ENCODE results near the gene URB2.
"Not testable (repeated sequence)": the region's sequence is repeated elsewhere in the genome, so short reads cannot be mapped to it uniquely, and the experiment has no call there.

The URB2 gene

DNA sequence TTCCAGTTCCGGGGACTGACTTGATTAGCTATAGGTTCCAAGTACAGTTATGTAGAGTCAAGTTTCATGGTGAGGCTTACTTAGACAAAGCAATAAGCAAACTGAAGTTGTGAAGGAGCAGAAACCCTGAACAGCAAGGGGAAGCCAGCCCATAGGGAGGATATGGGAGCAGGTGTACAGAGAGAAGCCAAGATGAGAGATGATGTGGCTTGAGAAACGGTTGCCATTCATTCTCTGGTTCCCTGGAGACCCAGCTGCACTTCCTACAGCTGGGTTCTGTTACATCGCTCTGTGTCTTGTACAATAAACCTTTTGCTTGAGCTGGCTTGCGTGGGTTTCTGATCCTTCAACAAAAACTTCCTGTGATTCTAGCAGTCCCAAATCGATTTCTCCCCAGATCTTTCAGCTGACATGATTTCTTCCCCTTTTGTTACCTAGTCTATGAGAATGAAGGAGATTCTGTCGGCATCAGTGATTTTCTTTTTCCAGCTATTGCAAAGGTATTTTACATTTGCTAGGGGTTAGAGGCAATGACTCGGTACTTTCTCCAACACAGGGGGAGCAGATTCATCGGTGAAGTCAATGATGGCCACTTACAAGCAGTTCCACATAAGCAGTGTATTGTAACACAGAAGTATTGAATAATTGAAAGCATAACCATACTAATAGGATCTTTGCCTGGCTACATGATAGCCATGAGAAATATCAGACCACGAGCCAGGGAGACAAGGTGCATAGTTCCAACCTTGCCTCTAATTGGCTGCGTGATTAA lies 67.3 kb downstream of the URB2 start:
- no peak for DNase-seq (ENCODE audit: low spot score)

DNA sequence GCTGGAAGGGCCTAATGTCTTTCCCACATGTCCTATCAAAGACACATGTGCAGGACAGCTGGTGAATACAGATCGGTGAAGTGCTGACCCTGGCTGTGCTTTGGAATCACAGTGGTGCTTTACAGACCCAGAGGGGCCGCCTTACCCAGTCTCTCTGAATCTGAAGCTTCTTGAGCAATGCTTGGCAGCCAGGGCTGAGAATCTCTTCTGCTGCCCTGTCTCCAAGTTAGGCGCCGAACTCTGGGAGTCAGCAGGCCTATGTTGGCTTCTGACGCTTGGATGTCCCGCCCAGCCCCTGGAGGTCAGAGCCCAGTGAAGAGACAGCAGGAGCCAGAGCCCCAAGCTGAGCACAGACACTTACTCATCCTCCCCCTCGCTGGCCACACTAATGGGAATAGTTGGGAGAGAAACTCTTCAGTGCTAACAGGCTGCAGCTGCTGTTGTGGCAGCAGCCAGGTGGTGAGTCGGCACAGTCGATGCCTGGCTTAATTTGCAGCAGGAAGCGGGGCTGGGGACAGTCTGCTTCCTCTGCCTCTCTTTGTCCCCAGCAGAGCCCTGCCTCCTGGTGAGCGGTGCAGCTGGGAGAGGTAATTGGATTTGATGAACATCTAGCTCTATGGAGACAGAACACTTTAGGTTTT lies 68.1 kb downstream of the URB2 start:
- DNase-seq (ENCODE audit: low spot score), result no peak

- DNase-seq (ENCODE audit: low spot score), result no peak
These were observed 70.3 kb downstream of the URB2 start for GRCh38 chr1:229696385-229696784.

- DNase-seq (ENCODE audit: low spot score), result no peak
These were observed 73.7 kb downstream of the URB2 start for GRCh38 chr1:229699613-229700267.

GRCh38 chr1:229704157-229704556 lies 78.1 kb downstream of the URB2 start:
- DNase-seq (ENCODE audit: low spot score), result no peak

- not testable (repeated sequence) for DNase-seq (ENCODE audit: low spot score)
These were observed 79.1 kb downstream of the URB2 start for GRCh38 chr1:229705152-229705551.

- not testable (repeated sequence) for DNase-seq (ENCODE audit: low spot score)
These were observed 81.1 kb downstream of the URB2 start for GRCh38 chr1:229707127-229707526.

DNA sequence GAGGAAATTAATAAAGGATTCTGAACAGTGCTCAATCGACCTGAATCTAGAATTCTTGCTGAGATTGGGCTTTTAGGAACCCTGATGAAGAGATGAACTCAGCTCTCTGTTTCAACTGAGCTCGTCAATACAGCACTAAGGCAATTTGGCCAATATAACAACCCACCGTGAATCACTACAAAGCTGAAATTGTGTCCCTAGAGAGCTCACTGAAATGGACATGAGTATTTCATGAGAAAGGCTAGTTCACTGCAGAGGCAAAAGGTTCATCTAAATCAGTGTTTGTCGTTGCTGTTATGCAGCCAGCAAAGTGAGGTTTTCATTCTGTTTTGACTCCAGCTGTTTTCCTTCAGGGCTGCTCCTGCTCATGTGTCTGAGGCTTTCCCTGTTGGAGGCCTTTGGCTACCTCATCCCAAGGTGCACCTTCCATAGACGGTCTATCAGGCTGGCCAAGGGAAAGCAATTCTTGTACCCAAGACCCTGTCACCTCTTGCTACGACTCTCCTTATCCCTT lies 83.5 kb downstream of the URB2 start:
- no peak for DNase-seq (ENCODE audit: low spot score)
